ENCODE measurements around the gene PPP1R9A.

The PPP1R9A gene

DNA sequence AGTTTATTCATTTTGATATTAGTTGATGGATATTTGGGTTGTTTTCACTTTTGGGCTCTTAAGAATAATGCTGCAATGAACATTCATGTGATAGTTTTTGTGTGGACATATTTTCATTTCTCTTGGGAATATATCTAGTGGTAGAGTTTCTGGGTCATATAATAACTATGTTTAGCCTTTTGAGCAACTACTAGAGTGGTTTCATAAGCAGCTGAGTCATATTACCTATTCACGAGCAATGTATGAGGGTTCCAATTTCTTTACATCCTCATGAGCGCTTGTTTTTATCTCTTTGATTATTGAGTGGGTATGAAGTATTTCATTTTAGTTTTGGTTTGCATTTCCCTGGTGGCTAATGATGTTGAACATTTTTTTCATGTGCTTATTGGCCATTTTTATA is 234.4 kb downstream of the PPP1R9A start:
- no peaks in the 10 kb centered on the region for H3K27me3 ChIP-seq (ENCODE audit: control insufficient read depth, low read length)
- no peak overlapping the region for H3K4me3 ChIP-seq (ENCODE audit: low read length)
- no peaks in the 10 kb centered on the region for H3K36me3 ChIP-seq (ENCODE audit: control insufficient read depth, low read length)
- no peaks in the 10 kb centered on the region for H3F3A ChIP-seq (ENCODE audit: control insufficient read depth, insufficient read depth)
- H3K27ac ChIP-seq (ENCODE audit: low read depth, low read length): no peak overlapping the region
- no peaks in the 10 kb centered on the region for H3K9me3 ChIP-seq (ENCODE audit: control insufficient read depth, insufficient read depth, low read length)
- TF ChIP-seq EZH2phosphoT487 (IDR thresholded peaks at IDR 0.05; ENCODE audit: borderline replicate concordance, low read length): no peak
- TF ChIP-seq, protein P1, sequence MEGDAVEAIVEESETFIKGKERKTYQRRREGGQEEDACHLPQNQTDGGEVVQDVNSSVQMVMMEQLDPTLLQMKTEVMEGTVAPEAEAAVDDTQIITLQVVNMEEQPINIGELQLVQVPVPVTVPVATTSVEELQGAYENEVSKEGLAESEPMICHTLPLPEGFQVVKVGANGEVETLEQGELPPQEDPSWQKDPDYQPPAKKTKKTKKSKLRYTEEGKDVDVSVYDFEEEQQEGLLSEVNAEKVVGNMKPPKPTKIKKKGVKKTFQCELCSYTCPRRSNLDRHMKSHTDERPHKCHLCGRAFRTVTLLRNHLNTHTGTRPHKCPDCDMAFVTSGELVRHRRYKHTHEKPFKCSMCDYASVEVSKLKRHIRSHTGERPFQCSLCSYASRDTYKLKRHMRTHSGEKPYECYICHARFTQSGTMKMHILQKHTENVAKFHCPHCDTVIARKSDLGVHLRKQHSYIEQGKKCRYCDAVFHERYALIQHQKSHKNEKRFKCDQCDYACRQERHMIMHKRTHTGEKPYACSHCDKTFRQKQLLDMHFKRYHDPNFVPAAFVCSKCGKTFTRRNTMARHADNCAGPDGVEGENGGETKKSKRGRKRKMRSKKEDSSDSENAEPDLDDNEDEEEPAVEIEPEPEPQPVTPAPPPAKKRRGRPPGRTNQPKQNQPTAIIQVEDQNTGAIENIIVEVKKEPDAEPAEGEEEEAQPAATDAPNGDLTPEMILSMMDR (IDR thresholded peaks at IDR 0.05; ENCODE audit: low read depth, low read length, poor library complexity, severe bottlenecking): no peak
- H4K20me1 ChIP-seq (ENCODE audit: control insufficient read depth, insufficient read depth, low read depth, low read length): no peaks in the 10 kb centered on the region
- no peaks in the 10 kb centered on the region for H3K9me2 ChIP-seq (replicated peaks; ENCODE audit: control insufficient read depth, low read length)
- H3K79me2 ChIP-seq (ENCODE audit: control insufficient read depth, low read length): no peaks in the 10 kb centered on the region
- no peak overlapping the region for H3K4me2 ChIP-seq (ENCODE audit: low read length)
- H3K4me1 ChIP-seq (ENCODE audit: control insufficient read depth, low read length): no peaks in the 10 kb centered on the region

DNA sequence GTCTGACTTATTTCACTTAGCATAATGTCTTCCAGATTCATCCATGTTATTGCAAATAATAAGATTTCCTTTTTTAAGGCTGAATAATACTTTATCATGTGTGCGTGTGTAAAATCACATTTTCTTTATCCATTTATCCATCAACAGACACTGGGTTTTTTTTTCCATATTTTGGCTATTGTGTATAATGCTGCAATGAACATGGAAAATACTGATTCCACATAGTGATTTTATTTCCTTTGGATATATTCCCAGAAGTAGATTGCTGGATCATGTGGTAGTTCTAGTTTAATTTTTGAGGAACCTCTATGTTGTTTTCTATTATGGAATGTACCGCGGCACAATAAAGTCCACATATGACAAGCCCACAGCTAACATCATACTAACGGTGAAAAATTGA is 236.9 kb downstream of the PPP1R9A start:
- H3K27me3 ChIP-seq (ENCODE audit: control insufficient read depth, low read length): no peaks in the 10 kb centered on the region
- H3K36me3 ChIP-seq (ENCODE audit: control insufficient read depth, low read length): no peaks in the 10 kb centered on the region
- no peaks in the 10 kb centered on the region for H3K9me3 ChIP-seq (ENCODE audit: control insufficient read depth, insufficient read depth, low read length)
- no peaks in the 10 kb centered on the region for H3F3A ChIP-seq (ENCODE audit: control insufficient read depth, insufficient read depth)
- H3K4me1 ChIP-seq (ENCODE audit: control insufficient read depth, low read length): no peaks in the 10 kb centered on the region
- H3K9me2 ChIP-seq (replicated peaks; ENCODE audit: control insufficient read depth, low read length): no peaks in the 10 kb centered on the region
- H3K4me3 ChIP-seq (ENCODE audit: low read length): no peak overlapping the region
- TF ChIP-seq, protein P1 (IDR thresholded peaks at IDR 0.05; ENCODE audit: low read depth, low read length, poor library complexity, severe bottlenecking): no peak
- no peak for TF ChIP-seq EZH2phosphoT487 (IDR thresholded peaks at IDR 0.05; ENCODE audit: borderline replicate concordance, low read length)
- H3K27ac ChIP-seq (ENCODE audit: low read depth, low read length): no peak overlapping the region
- H3K4me2 ChIP-seq (ENCODE audit: low read length): no peak overlapping the region
- H3K79me2 ChIP-seq (ENCODE audit: control insufficient read depth, low read length): no peaks in the 10 kb centered on the region
- H4K20me1 ChIP-seq (ENCODE audit: control insufficient read depth, insufficient read depth, low read depth, low read length): no peaks in the 10 kb centered on the region

DNA sequence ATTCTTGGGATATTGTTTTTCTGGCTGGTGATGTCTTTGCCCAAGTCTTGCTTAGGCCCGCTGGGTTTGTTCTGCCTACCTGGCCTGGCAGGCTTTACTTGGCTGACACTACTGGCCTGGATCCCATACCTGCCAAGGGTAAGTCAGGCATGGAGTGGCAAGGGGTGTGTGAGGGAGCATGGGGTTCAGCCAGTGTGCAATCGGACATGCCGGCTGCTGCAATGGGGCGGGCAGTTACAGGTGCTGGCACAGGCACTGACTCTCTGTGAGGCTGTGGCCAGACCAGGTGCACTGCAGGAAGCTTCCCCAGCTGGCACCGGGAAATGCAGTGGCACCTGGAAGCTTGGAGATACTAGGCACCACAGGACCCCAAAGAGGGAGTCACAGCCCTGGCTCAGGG is 248.6 kb downstream of the PPP1R9A start:
- Histone ChIP-seq H3K27ac (ENCODE audit: low read depth, low read length) (no peak overlapping the region), H3K27me3 (ENCODE audit: control insufficient read depth, low read length) (no peaks in the 10 kb centered on the region), H3K9me2 (replicated peaks; ENCODE audit: control insufficient read depth, low read length) (no peaks in the 10 kb centered on the region), H3K9me3 (ENCODE audit: control insufficient read depth, insufficient read depth, low read length) (peaks cover 8% of the 10 kb centered on the region; the same call in 1 of the 2 replicates), H3K4me1 (ENCODE audit: control insufficient read depth, low read length) (no peaks in the 10 kb centered on the region), H3K4me2 (ENCODE audit: low read length) (no peak overlapping the region), H3K36me3 (ENCODE audit: control insufficient read depth, low read length) (no peaks in the 10 kb centered on the region), H3K79me2 (ENCODE audit: control insufficient read depth, low read length) (no peaks in the 10 kb centered on the region), H3F3A (ENCODE audit: control insufficient read depth, insufficient read depth) (no peaks in the 10 kb centered on the region), H4K20me1 (ENCODE audit: control insufficient read depth, insufficient read depth, low read depth, low read length) (no peaks in the 10 kb centered on the region), H3K4me3 (ENCODE audit: low read length) (no peak overlapping the region)
- TF ChIP-seq, protein P1 (IDR thresholded peaks at IDR 0.05; ENCODE audit: low read depth, low read length, poor library complexity, severe bottlenecking): no peak
- no peak for TF ChIP-seq EZH2phosphoT487 (IDR thresholded peaks at IDR 0.05; ENCODE audit: borderline replicate concordance, low read length)

DNA sequence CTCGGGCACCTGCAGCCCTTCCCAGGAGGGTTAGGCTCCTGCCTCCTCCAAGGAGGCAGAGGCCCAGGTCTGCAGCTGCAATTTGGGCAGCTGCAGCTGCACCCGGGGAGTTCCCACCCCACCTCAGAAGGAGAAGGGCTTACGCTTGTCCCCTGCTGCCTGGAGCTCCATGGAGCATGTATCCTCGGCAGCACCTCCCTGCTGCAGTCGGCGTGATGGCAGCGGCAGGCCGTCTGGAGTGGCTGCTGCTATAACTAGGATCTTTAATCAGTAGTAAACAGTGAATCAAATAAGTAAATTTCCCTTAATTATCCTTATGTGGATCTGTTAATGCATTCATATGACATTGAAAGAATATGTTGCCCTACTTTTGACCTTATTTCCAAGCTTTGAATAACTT is 250.0 kb downstream of the PPP1R9A start:
- Histone ChIP-seq H3K9me2 (replicated peaks; ENCODE audit: control insufficient read depth, low read length) (no peaks in the 10 kb centered on the region), H3K27ac (ENCODE audit: low read depth, low read length) (no peak overlapping the region), H3K4me1 (ENCODE audit: control insufficient read depth, low read length) (no peaks in the 10 kb centered on the region), H3K9me3 (ENCODE audit: control insufficient read depth, insufficient read depth, low read length) (peaks cover 8% of the 10 kb centered on the region; the same call in 1 of the 2 replicates), H3K79me2 (ENCODE audit: control insufficient read depth, low read length) (no peaks in the 10 kb centered on the region), H4K20me1 (ENCODE audit: control insufficient read depth, insufficient read depth, low read depth, low read length) (no peaks in the 10 kb centered on the region), H3F3A (ENCODE audit: control insufficient read depth, insufficient read depth) (no peaks in the 10 kb centered on the region), H3K4me3 (ENCODE audit: low read length) (no peak overlapping the region), H3K36me3 (ENCODE audit: control insufficient read depth, low read length) (no peaks in the 10 kb centered on the region), H3K27me3 (ENCODE audit: control insufficient read depth, low read length) (no peaks in the 10 kb centered on the region), H3K4me2 (ENCODE audit: low read length) (no peak overlapping the region)
- TF ChIP-seq, protein P1 (IDR thresholded peaks at IDR 0.05; ENCODE audit: low read depth, low read length, poor library complexity, severe bottlenecking): no peak
- TF ChIP-seq EZH2phosphoT487 (IDR thresholded peaks at IDR 0.05; ENCODE audit: borderline replicate concordance, low read length): no peak

Measured in DOHH2 (cell line).